B cell (primary cell): ENCODE data around the gene RAD51B. TPM values are rescaled to one million over a fixed set of nuclear protein-coding genes. Genes with fewer than 3 reads are reported as not detected.

ENCODE experiments used
- ATAC-seq: fragments of 200-7000 bp; cut with Tn5 transposase; one replicate; pipeline ENCODE4 v1.10.0; 2021; ENCODE audit warnings: low read depth, mild to moderate bottlenecking, moderate number of reproducible peaks, moderate library complexity
- CTCF ChIA-PET: fragments of 350-600 bp; sonication (Branson Sonifier 250); formaldehyde crosslinking; loops from one replicate; lab custom pipeline; 2021; ENCODE audit warnings: antibody characterized with exemption, inconsistent platforms; lab: Charles Lee
- POLR2A ChIA-PET: fragments of 350-600 bp; sonication (Branson Sonifier 250); formaldehyde crosslinking; loops from one replicate; lab custom pipeline; 2021; ENCODE audit warnings: antibody characterized with exemption; lab: Charles Lee
- DNase-seq: peaks from one replicate; pipeline ENCODE4 v3.0.0; 2013
- H2AFZ ChIP-seq: 2 replicates; pipeline ENCODE4 v1.6.1; 2012; ENCODE audit warnings: mild to moderate bottlenecking, low read depth, low read length; ENCODE audit not compliant: insufficient read depth, poor library complexity, severe bottlenecking
- H3K27ac ChIP-seq, 2 donors: 1 replicate in 1 of 2; 2 replicates in 1 of 2; pipeline ENCODE4 v1.5.1; 2012 to 2013; ENCODE audit warnings: low read length in 2 of 2, mild to moderate bottlenecking in 2 of 2, moderate library complexity in 1 of 2
- H3K27me3 ChIP-seq, 4 experiments: fragments of 200-600 bp in 1 of 4; sonication (generic) in 1 of 4; replicated peaks in 1 of 4; 1 replicate in 2 of 4; 2 replicates in 2 of 4; pipeline versions ENCODE4 v1.6.1 to v1.7.0; 2013 to 2016; ENCODE audit warnings: low read length in 3 of 4, mild to moderate bottlenecking in 2 of 4, mixed read lengths in 1 of 4, moderate library complexity in 1 of 4; ENCODE audit not compliant: insufficient read depth in 4 of 4, control insufficient read depth in 3 of 4; ENCODE audit errors: control extremely low read depth in 1 of 4
- H3K36me3 ChIP-seq, 2 experiments: replicated peaks in 1 of 2; 1 replicate in 1 of 2; 2 replicates in 1 of 2; pipeline versions ENCODE4 v1.6.1 to v1.7.1; 2013; ENCODE audit warnings: low read length in 1 of 2; ENCODE audit not compliant: insufficient read depth in 2 of 2, control insufficient read depth in 1 of 2; ENCODE audit errors: control extremely low read depth in 1 of 2, extremely low read depth in 1 of 2
- H3K4me1 ChIP-seq, 2 donors: fragments of 200-600 bp in 1 of 2; sonication (generic) in 1 of 2; 1 replicate in 1 of 2; 2 replicates in 1 of 2; pipeline versions ENCODE4 v1.5.1 to v1.6.1; 2013 to 2017; ENCODE audit warnings: low read length in 2 of 2; ENCODE audit not compliant: control insufficient read depth in 2 of 2, insufficient read depth in 2 of 2
- H3K4me2 ChIP-seq: replicated peaks from 2 replicates; pipeline ENCODE3; 2012; ENCODE audit warnings: mild to moderate bottlenecking, low read depth, low read length; ENCODE audit not compliant: poor library complexity, severe bottlenecking
- H3K4me3 ChIP-seq, 5 experiments: fragments of 200-600 bp in 1 of 5; sonication (generic) in 1 of 5; 1 replicate in 3 of 5; 2 replicates in 2 of 5; pipeline versions ENCODE4 v1.5.1 to v1.7.0; 2011 to 2016; ENCODE audit warnings: low read length in 4 of 5, mild to moderate bottlenecking in 4 of 5, low read depth in 2 of 5, control low read depth in 1 of 5, moderate library complexity in 1 of 5; ENCODE audit not compliant: insufficient read depth in 1 of 5; ENCODE audit errors: control extremely low read depth in 1 of 5, extremely low read depth in 1 of 5
- H3K79me2 ChIP-seq: fragments of 200-600 bp; sonication (generic); one replicate; pipeline ENCODE4 v1.6.0; 2016; ENCODE audit warnings: low read length; ENCODE audit not compliant: control insufficient read depth, insufficient read depth
- H3K9ac ChIP-seq: fragments of 200-600 bp; sonication (generic); 2 replicates; pipeline ENCODE4 v1.6.1; 2017; ENCODE audit warnings: mild to moderate bottlenecking, low read length, moderate library complexity
- H3K9me3 ChIP-seq, 3 donors: one replicate each; pipeline versions ENCODE4 v1.6.1 to v1.7.1; 2013; ENCODE audit warnings: low read length in 2 of 3; ENCODE audit not compliant: control insufficient read depth in 2 of 3, insufficient read depth in 1 of 3; ENCODE audit errors: control extremely low read depth in 1 of 3
- H4K20me1 ChIP-seq: 2 replicates; pipeline ENCODE4 v1.6.0; 2012; ENCODE audit warnings: mild to moderate bottlenecking, low read length; ENCODE audit not compliant: insufficient read depth, control insufficient read depth, poor library complexity, severe bottlenecking
- H3K27ac Mint-ChIP-seq: one replicate; pipeline ENCODE4 v1.8.0; 2021; ENCODE audit warnings: mixed read lengths
- H3K27me3 Mint-ChIP-seq: one replicate; pipeline ENCODE4 v1.8.0; 2021; ENCODE audit warnings: mixed read lengths
- H3K4me1 Mint-ChIP-seq: one replicate; pipeline ENCODE4 v1.8.0; 2021; ENCODE audit warnings: mixed read lengths
- H3K4me3 Mint-ChIP-seq: one replicate; pipeline ENCODE4 v1.8.0; 2021; ENCODE audit warnings: mixed read lengths
- H3K9me3 Mint-ChIP-seq: one replicate; pipeline ENCODE4 v1.8.0; 2022; ENCODE audit warnings: mixed read lengths; ENCODE audit not compliant: insufficient read depth
- CTCF ChIP-seq: fragments of 200-600 bp; IDR thresholded peaks from one replicate; pipeline ENCODE4 v1.8.0; 2022; ENCODE audit warnings: antibody characterized with exemption, mild to moderate bottlenecking
- EZH2 ChIP-seq: IDR thresholded peaks from 2 replicates; pipeline ENCODE4 v1.6.1; 2012; ENCODE audit warnings: borderline replicate concordance, low read depth, mild to moderate bottlenecking, moderate library complexity, low read length; ENCODE audit not compliant: insufficient read depth, poor library complexity, severe bottlenecking
- WGBS: methylation state at CpG from one replicate; pipeline ENCODE4 v1.1.5; 2013; ENCODE audit warnings: missing lambda C conversion rate; ENCODE audit not compliant: insufficient coverage; 5-methylcytosine and 5-hydroxymethylcytosine counted together
- intact Hi-C: fragments of 100-400 bp; cut with micrococcal nuclease; formaldehyde crosslinking; loops from one replicate; pipeline ENCODE4 v1.10.0; 2022
- polyA plus RNA-seq: library from polyadenylated mRNA; depleted of rRNA; stranded (reverse); fragments of >200 nt; gene quantifications from 2 replicates; pipeline ENCODE4 v1.2.3, GENCODE V29; 2012
- total RNA-seq, 2 donors: library from RNA; stranded (reverse); fragments of 120-200 nt in 1 of 2; gene quantifications; 1 replicate in 1 of 2; 2 replicates in 1 of 2; pipeline versions ENCODE4 v1.2.3 to v1.2.4, GENCODE V29; 2013 to 2022

Gene RAD51B
- total and polyA plus RNA-seq, 2 donors (not counting 1 experiment from before 2014, with no cell fraction given) = 6.5 to 60.6 TPM

GRCh38 chr14:68580671-68581070, 761.1 kb downstream of the RAD51B start:
- Histone ChIP-seq H3K27me3 (no peaks in the 10 kb centered on the region), H4K20me1 (no peaks in the 10 kb centered on the region), H3K4me3 (no peak overlapping the region), H3K36me3 (no peaks in the 10 kb centered on the region), H3K4me2 (no peak overlapping the region), H3K9ac (no peak overlapping the region), H2AFZ (no peak overlapping the region), H3K79me2 (no peaks in the 10 kb centered on the region), H3K27ac (no peak overlapping the region), H3K9me3 (peaks cover 0 to 3% (median 0%) of the 10 kb centered on the region in 3 donors), H3K4me1 (no peaks in the 10 kb centered on the region)
- ChIA-PET CTCF (no interaction called here), POLR2A (no interaction called here)
- intact Hi-C loops = no loop called here
- H3K4me3 Mint-ChIP-seq = no peak overlapping the region
- H3K9me3 Mint-ChIP-seq = no peaks in the 10 kb centered on the region
- WGBS = 100% methylated on average over 3 of the region's 5 CpGs
- H3K27me3 Mint-ChIP-seq = no peaks in the 10 kb centered on the region
- ATAC-seq = no peak
- TF ChIP-seq EZH2 (no peak), CTCF (no peak)
- no peak for DNase-seq
- H3K4me1 Mint-ChIP-seq = peaks cover 1% of the 10 kb centered on the region
- peak overlapping the region; percentile 22 for H3K27ac Mint-ChIP-seq

DNA sequence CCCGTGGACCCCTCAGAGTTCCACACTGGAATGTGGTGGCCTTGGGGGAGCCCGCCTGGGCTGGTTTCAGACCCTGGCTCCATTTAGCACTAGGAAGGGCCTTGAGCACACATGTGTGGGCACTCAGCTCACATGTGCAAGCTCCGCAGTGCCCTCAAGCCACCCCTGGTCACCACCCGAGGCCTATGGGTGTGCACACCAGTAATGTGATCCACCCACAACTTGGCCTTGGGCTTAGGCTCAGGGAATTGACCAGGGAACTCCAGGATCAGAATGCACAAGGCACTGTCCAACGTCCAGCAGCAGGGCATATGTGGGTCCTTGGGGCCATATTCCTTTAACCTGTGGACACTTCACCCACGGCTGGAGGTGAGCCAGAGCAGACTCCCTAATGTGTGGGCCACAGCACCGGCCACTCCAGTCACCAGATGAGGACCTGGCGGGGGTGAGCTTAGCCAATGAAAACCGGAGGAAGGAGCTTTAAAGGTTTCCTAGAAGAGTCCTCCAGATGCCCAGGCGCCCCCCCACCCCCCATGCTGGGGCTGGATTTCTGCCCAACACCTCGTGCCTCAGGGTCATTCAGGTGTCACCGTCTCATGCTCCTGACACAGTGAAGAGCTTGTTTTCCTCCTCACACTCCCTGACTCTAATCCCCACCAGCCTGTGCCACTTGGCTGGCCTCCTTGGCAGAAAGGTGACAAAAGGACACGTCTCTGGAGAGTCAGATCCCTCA, 764.1 kb downstream of the RAD51B start:
- Histone ChIP-seq H3K27ac (no peak overlapping the region), H3K4me3 (no peak overlapping the region), H3K36me3 (no peaks in the 10 kb centered on the region), H4K20me1 (no peaks in the 10 kb centered on the region), H2AFZ (no peak overlapping the region), H3K9me3 (peaks cover 0 to 3% (median 0%) of the 10 kb centered on the region in 3 donors), H3K9ac (no peak overlapping the region), H3K79me2 (no peaks in the 10 kb centered on the region), H3K4me1 (no peaks in the 10 kb centered on the region), H3K27me3 (no peaks in the 10 kb centered on the region), H3K4me2 (no peak overlapping the region)
- 91% methylated on average over 11 of the region's 13 CpGs for WGBS
- no peak for ATAC-seq
- CTCF ChIA-PET = no interaction called here
- POLR2A ChIA-PET = interaction anchor here (0.6 kb wide), 1 partner anchor 112 kb away, joined by 4 read pairs; no protein-coding TSS in a partner anchor
- no peak for DNase-seq
- intact Hi-C loops = no loop called here
- Mint-ChIP-seq H3K27me3 (no peaks in the 10 kb centered on the region), H3K9me3 (no peaks in the 10 kb centered on the region), H3K27ac (no peak overlapping the region), H3K4me1 (peaks cover 1% of the 10 kb centered on the region), H3K4me3 (no peak overlapping the region)
- TF ChIP-seq CTCF (no peak), EZH2 (no peak)
